Nephron (organoid): ENCODE measurements around the gene BEST3.

Source experiments
- H3K27ac Mint-ChIP-seq, 3 experiments: 2 replicates each; pipeline ENCODE4 v1.8.0; 2020; ENCODE audit warnings: mixed read lengths in 3 of 3, mild to moderate bottlenecking in 2 of 3, moderate library complexity in 1 of 3
- H3K27me3 Mint-ChIP-seq: 2 replicates; pipeline ENCODE4 v1.8.0; 2021; ENCODE audit warnings: low read depth, mild to moderate bottlenecking, moderate library complexity, mixed read lengths
- H3K36me3 Mint-ChIP-seq: 2 replicates; pipeline ENCODE4 v1.8.0; 2020; ENCODE audit warnings: low read depth, mixed read lengths
- H3K4me1 Mint-ChIP-seq: 2 replicates; pipeline ENCODE4 v1.8.0; 2020; ENCODE audit warnings: mixed read lengths
- H3K4me3 Mint-ChIP-seq, 3 experiments: 2 replicates each; pipeline ENCODE4 v1.8.0; 2020; ENCODE audit warnings: mild to moderate bottlenecking in 3 of 3, mixed read lengths in 3 of 3, moderate library complexity in 2 of 3
- H3K9me3 Mint-ChIP-seq: 2 replicates; pipeline ENCODE4 v1.8.0; 2020; ENCODE audit warnings: mixed read lengths
- TF ChIP-seq, protein P1 (sequence below), 3 experiments: fragments of 200-600 bp; sonication (generic); IDR thresholded peaks; one replicate each; pipeline ENCODE4 v1.5.0; 2021; ENCODE audit warnings: antibody characterized with exemption in 3 of 3; ENCODE audit not compliant: unreplicated experiment in 3 of 3

The BEST3 gene

DNA sequence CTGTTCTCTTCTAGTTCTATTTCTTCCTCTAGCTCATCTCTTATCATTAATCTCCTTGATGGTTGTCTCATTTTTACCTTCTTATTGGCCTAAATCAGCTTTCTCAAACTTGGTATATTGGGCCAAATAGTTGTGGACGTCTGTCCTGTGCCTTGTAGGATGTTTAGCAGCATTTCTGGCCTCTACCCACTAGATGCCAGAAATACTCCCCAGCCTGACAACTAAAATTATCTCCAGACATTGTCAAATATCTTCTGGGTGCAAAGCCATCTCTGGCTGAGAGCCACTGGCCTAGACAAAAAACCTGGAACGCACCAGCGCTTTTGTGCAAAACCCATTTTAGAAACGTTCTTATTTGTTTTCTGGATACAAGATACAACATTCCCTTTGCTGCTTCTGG, 49.6 kb downstream of the BEST3 start:
- peaks cover 8% of the 10 kb centered on the region for H3K27me3 Mint-ChIP-seq

DNA sequence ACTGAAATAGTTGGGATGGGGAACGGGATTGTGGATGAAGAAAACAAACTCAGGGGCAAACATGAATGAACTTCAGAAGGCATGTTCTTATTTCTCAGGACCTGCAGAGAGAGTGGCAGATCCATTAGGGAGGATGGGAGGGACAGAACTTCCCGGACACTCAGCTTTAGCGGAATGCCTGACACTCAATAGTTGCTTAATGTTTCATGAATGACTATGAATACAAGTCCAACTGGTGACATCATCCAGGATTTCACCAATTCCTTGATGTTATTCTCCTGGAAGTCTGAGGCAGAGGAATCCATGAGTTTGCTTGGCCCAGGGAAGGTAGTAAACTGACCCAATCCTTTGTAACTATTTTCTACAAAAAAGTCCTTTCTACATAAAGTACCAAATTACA, 50.6 kb downstream of the BEST3 start:
- H3K27me3 Mint-ChIP-seq, result peaks cover 8% of the 10 kb centered on the region
- TF ChIP-seq, protein P1, sequence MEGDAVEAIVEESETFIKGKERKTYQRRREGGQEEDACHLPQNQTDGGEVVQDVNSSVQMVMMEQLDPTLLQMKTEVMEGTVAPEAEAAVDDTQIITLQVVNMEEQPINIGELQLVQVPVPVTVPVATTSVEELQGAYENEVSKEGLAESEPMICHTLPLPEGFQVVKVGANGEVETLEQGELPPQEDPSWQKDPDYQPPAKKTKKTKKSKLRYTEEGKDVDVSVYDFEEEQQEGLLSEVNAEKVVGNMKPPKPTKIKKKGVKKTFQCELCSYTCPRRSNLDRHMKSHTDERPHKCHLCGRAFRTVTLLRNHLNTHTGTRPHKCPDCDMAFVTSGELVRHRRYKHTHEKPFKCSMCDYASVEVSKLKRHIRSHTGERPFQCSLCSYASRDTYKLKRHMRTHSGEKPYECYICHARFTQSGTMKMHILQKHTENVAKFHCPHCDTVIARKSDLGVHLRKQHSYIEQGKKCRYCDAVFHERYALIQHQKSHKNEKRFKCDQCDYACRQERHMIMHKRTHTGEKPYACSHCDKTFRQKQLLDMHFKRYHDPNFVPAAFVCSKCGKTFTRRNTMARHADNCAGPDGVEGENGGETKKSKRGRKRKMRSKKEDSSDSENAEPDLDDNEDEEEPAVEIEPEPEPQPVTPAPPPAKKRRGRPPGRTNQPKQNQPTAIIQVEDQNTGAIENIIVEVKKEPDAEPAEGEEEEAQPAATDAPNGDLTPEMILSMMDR (IDR thresholded peaks at IDR 0.05; ENCODE audit: unreplicated experiment in 3 of 3), result no peak
- no peak overlapping the region for H3K27ac Mint-ChIP-seq
- H3K9me3 Mint-ChIP-seq, result no peaks in the 10 kb centered on the region
- H3K4me3 Mint-ChIP-seq, result no peak overlapping the region
- H3K36me3 Mint-ChIP-seq, result no peaks in the 10 kb centered on the region
- peaks cover 5% of the 10 kb centered on the region for H3K4me1 Mint-ChIP-seq

More for the DNA sequence above, 49.6 kb downstream of the BEST3 start:
- H3K4me3 Mint-ChIP-seq, result no peak overlapping the region
- no peaks in the 10 kb centered on the region for H3K36me3 Mint-ChIP-seq
- H3K9me3 Mint-ChIP-seq, result no peaks in the 10 kb centered on the region
- peaks cover 5% of the 10 kb centered on the region for H3K4me1 Mint-ChIP-seq
- TF ChIP-seq, protein P1 (IDR thresholded peaks at IDR 0.05; ENCODE audit: unreplicated experiment in 3 of 3), result no peak
- H3K27ac Mint-ChIP-seq, result no peak overlapping the region

DNA sequence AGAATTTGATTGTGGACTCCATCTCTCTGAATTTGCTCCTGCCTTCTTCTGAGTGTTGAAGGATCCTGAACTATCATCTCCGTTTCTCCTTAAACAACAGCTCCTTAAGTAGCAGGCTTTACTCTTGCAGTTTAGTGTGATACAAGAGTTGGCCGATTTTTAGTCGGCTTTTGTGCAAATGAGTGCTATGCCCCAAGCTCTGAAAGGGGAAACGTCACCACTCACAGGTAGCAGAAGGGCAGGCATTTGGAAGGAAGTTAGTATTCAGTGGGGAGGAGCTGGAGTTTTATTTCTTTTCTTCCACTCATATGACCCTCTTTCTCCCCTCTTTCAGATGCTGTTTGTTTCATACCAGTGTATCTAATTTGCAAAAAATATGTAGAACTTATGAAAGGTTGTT, 51.9 kb downstream of the BEST3 start:
- Mint-ChIP-seq H3K27ac (no peak overlapping the region), H3K4me3 (no peak overlapping the region), H3K36me3 (no peaks in the 10 kb centered on the region), H3K4me1 (peaks cover 5% of the 10 kb centered on the region), H3K9me3 (no peaks in the 10 kb centered on the region), H3K27me3 (peaks cover 11% of the 10 kb centered on the region)
- TF ChIP-seq, protein P1 (IDR thresholded peaks at IDR 0.05; ENCODE audit: unreplicated experiment in 3 of 3), result no peak

DNA sequence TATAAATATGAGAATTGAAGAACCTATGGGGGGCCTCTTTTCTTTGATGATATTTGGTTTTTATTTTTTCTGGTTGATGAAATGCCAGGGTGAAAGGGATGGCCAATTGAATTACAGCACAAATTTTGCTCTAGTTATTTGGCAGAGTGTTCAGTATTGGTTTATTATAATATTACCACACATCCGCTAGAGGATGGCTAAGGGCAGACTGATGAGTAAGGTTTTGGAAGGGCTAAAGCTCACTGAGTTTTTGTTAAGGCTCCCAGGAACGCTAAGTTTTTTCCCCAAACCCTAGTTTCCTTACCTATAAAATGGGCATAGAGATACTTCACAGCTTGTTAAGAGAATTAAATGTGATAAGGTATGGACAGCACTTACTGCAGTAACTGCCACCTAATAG, 54.1 kb downstream of the BEST3 start:
- H3K27ac Mint-ChIP-seq, result no peak overlapping the region
- no peaks in the 10 kb centered on the region for H3K36me3 Mint-ChIP-seq
- peaks cover 11% of the 10 kb centered on the region for H3K27me3 Mint-ChIP-seq
- TF ChIP-seq, protein P1 (IDR thresholded peaks at IDR 0.05; ENCODE audit: unreplicated experiment in 3 of 3), result no peak
- no peak overlapping the region for H3K4me3 Mint-ChIP-seq
- H3K4me1 Mint-ChIP-seq, result peaks cover 5% of the 10 kb centered on the region
- H3K9me3 Mint-ChIP-seq, result no peaks in the 10 kb centered on the region

DNA sequence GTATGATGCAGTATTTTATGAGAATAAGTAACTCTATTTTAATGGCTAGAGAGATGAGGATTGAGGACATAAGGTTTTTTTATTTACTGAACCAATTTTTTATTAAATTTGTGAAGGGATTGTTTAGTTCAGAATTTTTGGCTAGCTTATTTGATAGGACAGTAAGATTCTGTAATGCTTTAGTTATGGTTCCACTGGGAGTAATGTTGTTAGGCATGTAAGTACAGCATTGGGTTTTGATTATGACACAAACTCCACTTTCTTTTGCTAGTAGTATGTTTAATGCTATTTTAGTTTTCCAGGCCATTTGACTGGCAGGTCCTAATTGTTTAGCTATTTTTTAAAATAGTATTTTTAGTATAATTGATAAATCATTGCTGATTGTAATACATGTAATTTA, 54.6 kb downstream of the BEST3 start:
- no peaks in the 10 kb centered on the region for H3K9me3 Mint-ChIP-seq
- no peaks in the 10 kb centered on the region for H3K36me3 Mint-ChIP-seq
- no peak overlapping the region for H3K4me3 Mint-ChIP-seq
- H3K27ac Mint-ChIP-seq, result no peak overlapping the region
- peaks cover 3% of the 10 kb centered on the region for H3K4me1 Mint-ChIP-seq
- TF ChIP-seq, protein P1 (IDR thresholded peaks at IDR 0.05; ENCODE audit: unreplicated experiment in 3 of 3), result no peak
- H3K27me3 Mint-ChIP-seq, result peaks cover 11% of the 10 kb centered on the region

DNA sequence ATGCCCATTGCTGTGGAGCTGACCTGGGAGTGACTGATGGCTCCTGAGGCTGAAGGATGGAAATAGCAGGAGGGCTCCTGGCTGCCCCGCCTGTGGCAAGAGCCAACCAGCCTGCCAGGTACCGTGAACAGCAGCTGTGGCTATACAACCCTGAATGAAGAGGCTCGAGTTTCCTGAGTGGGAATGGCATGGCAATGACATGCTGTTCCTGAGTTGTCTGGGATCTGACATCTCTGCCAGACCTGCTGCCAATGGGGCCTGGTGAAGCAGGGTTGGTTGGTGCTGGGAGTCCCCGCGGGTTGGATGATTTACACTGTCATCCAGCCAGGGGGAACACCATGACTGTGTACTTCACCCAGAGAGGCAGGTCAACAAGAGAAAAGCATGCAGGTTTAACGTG, 56.6 kb downstream of the BEST3 start:
- Mint-ChIP-seq H3K27ac (no peak overlapping the region), H3K4me3 (no peak overlapping the region), H3K27me3 (peaks cover 11% of the 10 kb centered on the region), H3K4me1 (no peaks in the 10 kb centered on the region), H3K36me3 (no peaks in the 10 kb centered on the region), H3K9me3 (no peaks in the 10 kb centered on the region)
- TF ChIP-seq, protein P1 (IDR thresholded peaks at IDR 0.05; ENCODE audit: unreplicated experiment in 3 of 3), result no peak
